Hepatocyte (in vitro differentiated cells): Measurements from ENCODE around the gene NUP210L.

Source experiments
- EZH2 ChIP-seq: fragments of 200-600 bp; sonication (generic); IDR thresholded peaks from 2 replicates; pipeline ENCODE4 v1.6.1; 2016; ENCODE audit warnings: antibody characterized with exemption, mild to moderate bottlenecking, borderline replicate concordance
- TF ChIP-seq, protein P1 (sequence below): fragments of 200-600 bp; sonication (generic); IDR thresholded peaks from 2 replicates; pipeline ENCODE4 v1.5.1; 2016; ENCODE audit warnings: antibody characterized with exemption, mild to moderate bottlenecking; ENCODE audit not compliant: poor library complexity

DNA sequence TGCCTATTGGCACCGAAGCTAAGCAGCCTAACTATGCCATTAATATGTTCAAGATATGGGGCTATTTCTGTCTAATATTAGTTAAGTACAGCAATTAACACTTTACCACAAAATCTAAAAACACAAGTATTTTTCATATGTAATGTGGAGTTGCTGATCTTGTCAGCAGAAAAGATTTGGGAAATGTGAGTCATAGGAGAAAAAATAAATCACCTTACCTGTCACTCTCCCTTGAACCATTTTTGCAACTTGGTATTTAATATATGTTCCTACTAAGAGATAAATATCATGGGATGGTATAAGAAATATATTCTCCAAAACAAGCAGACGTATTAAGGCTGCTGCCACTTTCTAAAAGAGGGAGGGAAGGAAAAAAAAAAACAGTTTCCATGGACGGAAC, 17.0 kb downstream of the NUP210L start:
- TF ChIP-seq, protein P1, sequence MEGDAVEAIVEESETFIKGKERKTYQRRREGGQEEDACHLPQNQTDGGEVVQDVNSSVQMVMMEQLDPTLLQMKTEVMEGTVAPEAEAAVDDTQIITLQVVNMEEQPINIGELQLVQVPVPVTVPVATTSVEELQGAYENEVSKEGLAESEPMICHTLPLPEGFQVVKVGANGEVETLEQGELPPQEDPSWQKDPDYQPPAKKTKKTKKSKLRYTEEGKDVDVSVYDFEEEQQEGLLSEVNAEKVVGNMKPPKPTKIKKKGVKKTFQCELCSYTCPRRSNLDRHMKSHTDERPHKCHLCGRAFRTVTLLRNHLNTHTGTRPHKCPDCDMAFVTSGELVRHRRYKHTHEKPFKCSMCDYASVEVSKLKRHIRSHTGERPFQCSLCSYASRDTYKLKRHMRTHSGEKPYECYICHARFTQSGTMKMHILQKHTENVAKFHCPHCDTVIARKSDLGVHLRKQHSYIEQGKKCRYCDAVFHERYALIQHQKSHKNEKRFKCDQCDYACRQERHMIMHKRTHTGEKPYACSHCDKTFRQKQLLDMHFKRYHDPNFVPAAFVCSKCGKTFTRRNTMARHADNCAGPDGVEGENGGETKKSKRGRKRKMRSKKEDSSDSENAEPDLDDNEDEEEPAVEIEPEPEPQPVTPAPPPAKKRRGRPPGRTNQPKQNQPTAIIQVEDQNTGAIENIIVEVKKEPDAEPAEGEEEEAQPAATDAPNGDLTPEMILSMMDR, result no peak
- no peak for TF ChIP-seq EZH2
